Measurements from ENCODE around the gene GPR87. TPM values are rescaled to one million over a fixed set of nuclear protein-coding genes. Genes with fewer than 3 reads are reported as not detected.

The GPR87 gene
- total RNA-seq, 1 experiment from 2014 or later = 51.8 TPM

- intact Hi-C loops (cut with micrococcal nuclease) = no loop called here
- H3K27me3 Mint-ChIP-seq (ENCODE audit: insufficient read depth, unreplicated experiment) = no peaks in the 10 kb centered on the region
- no peak for DNase-seq (ENCODE audit: unreplicated experiment)
- H3K36me3 Mint-ChIP-seq (ENCODE audit: insufficient read depth, unreplicated experiment) = no peaks in the 10 kb centered on the region
- CTCF ChIA-PET = interaction anchor here (0.8 to 1.5 kb wide), 5 partner anchors 14 to 130 kb away, joined by 3 to 9 read pairs (median 3); no protein-coding TSS in a partner anchor
- no TSS peak for BruUV-seq (replicated peaks)
- TF ChIP-seq CTCF (IDR thresholded peaks at IDR 0.05; ENCODE audit: unreplicated experiment) = no peak
- POLR2A ChIA-PET = no interaction called here
- no peak overlapping the region for H3K27ac Mint-ChIP-seq (ENCODE audit: low read depth, unreplicated experiment)
- no peak overlapping the region for H3K4me3 Mint-ChIP-seq (ENCODE audit: unreplicated experiment)
- no peaks in the 10 kb centered on the region for H3K9me3 Mint-ChIP-seq (ENCODE audit: unreplicated experiment)
- H3K4me1 Mint-ChIP-seq (ENCODE audit: insufficient read depth, unreplicated experiment) = no peaks in the 10 kb centered on the region
Observed at GRCh38 chr3:151276038-151276686, 40.5 kb downstream of the GPR87 start.

- DNase-seq (ENCODE audit: unreplicated experiment) = no peak
- ChIA-PET CTCF (interaction anchor here (1.2 to 1.5 kb wide), 3 partner anchors 13 to 119 kb away, joined by 3 to 9 read pairs (median 3); no protein-coding TSS in a partner anchor), POLR2A (no interaction called here)
- Mint-ChIP-seq H3K27ac (ENCODE audit: low read depth, unreplicated experiment) (no peak overlapping the region), H3K36me3 (ENCODE audit: insufficient read depth, unreplicated experiment) (no peaks in the 10 kb centered on the region), H3K4me1 (ENCODE audit: insufficient read depth, unreplicated experiment) (no peaks in the 10 kb centered on the region), H3K4me3 (ENCODE audit: unreplicated experiment) (no peak overlapping the region), H3K27me3 (ENCODE audit: insufficient read depth, unreplicated experiment) (no peaks in the 10 kb centered on the region), H3K9me3 (ENCODE audit: unreplicated experiment) (no peaks in the 10 kb centered on the region)
- BruUV-seq (replicated peaks) = no TSS peak
- TF ChIP-seq CTCF (IDR thresholded peaks at IDR 0.05; ENCODE audit: unreplicated experiment) = no peak
- intact Hi-C loops (cut with micrococcal nuclease) = no loop called here
Observed at GRCh38 chr3:151275091-151275490, 41.5 kb downstream of the GPR87 start.

- Mint-ChIP-seq H3K27me3 (ENCODE audit: insufficient read depth, unreplicated experiment) (no peaks in the 10 kb centered on the region), H3K4me3 (ENCODE audit: unreplicated experiment) (no peak overlapping the region), H3K4me1 (ENCODE audit: insufficient read depth, unreplicated experiment) (no peaks in the 10 kb centered on the region), H3K36me3 (ENCODE audit: insufficient read depth, unreplicated experiment) (no peaks in the 10 kb centered on the region), H3K27ac (ENCODE audit: low read depth, unreplicated experiment) (no peak overlapping the region), H3K9me3 (ENCODE audit: unreplicated experiment) (no peaks in the 10 kb centered on the region)
- POLR2A ChIA-PET = no interaction called here
- BruUV-seq (replicated peaks) = no TSS peak
- no peak for DNase-seq (ENCODE audit: unreplicated experiment)
- CTCF ChIA-PET = interaction anchor here (0.9 kb wide), 1 partner anchor 44 kb away, joined by 3 read pairs; no protein-coding TSS in a partner anchor
- intact Hi-C loops (cut with micrococcal nuclease) = no loop called here
- no peak for TF ChIP-seq CTCF (IDR thresholded peaks at IDR 0.05; ENCODE audit: unreplicated experiment)
Observed at GRCh38 chr3:151269631-151270030, 47.0 kb downstream of the GPR87 start.

- BruUV-seq (replicated peaks) = no TSS peak
- Mint-ChIP-seq H3K27me3 (ENCODE audit: insufficient read depth, unreplicated experiment) (no peaks in the 10 kb centered on the region), H3K4me1 (ENCODE audit: insufficient read depth, unreplicated experiment) (no peaks in the 10 kb centered on the region), H3K9me3 (ENCODE audit: unreplicated experiment) (no peaks in the 10 kb centered on the region), H3K36me3 (ENCODE audit: insufficient read depth, unreplicated experiment) (no peaks in the 10 kb centered on the region), H3K27ac (ENCODE audit: low read depth, unreplicated experiment) (no peak overlapping the region), H3K4me3 (ENCODE audit: unreplicated experiment) (no peak overlapping the region)
- no peak for DNase-seq (ENCODE audit: unreplicated experiment)
- intact Hi-C loops (cut with micrococcal nuclease) = no loop called here
- no peak for TF ChIP-seq CTCF (IDR thresholded peaks at IDR 0.05; ENCODE audit: unreplicated experiment)
- ChIA-PET CTCF (interaction anchor here (0.6 to 2.7 kb wide), 8 partner anchors 12 to 1002 kb away, joined by 3 to 18 read pairs (median 4); no protein-coding TSS in a partner anchor), POLR2A (interaction anchor here (0.6 to 0.7 kb wide), 3 partner anchors 9 to 892 kb away, joined by 3 read pairs; no protein-coding TSS in a partner anchor)
Observed at GRCh38 chr3:151268267-151269235, 48.1 kb downstream of the GPR87 start.
